Central memory CD8-positive, alpha-beta T cell (primary cell): ENCODE measurements around the gene ZMAT1.

Experiments used
- ATAC-seq: fragments of 150-1000 bp; cut with Tn5 transposase; replicated peaks from 2 replicates; pipeline ENCODE4 v1.10.0; 2022; ENCODE audit warnings: mild to moderate bottlenecking, moderate FRiP score, moderate number of reproducible peaks; ENCODE audit not compliant: poor library complexity, severe bottlenecking; ENCODE audit errors: extremely low read depth
- DNase-seq, 2 donors: peaks; one replicate each; pipeline ENCODE4 v3.0.0; 2021; ENCODE audit warnings: low spot score in 2 of 2
- H3K27ac Mint-ChIP-seq: one replicate; pipeline ENCODE4 v1.8.0; 2022; ENCODE audit warnings: low read depth, mild to moderate bottlenecking, moderate library complexity, mixed read lengths
- H3K27me3 Mint-ChIP-seq: one replicate; pipeline ENCODE4 v1.8.0; 2022; ENCODE audit warnings: mixed read lengths
- H3K36me3 Mint-ChIP-seq: one replicate; pipeline ENCODE4 v1.8.0; 2022; ENCODE audit warnings: mild to moderate bottlenecking, moderate library complexity, mixed read lengths; ENCODE audit not compliant: insufficient read depth
- H3K4me1 Mint-ChIP-seq: one replicate; pipeline ENCODE4 v1.8.0; 2022; ENCODE audit warnings: mixed read lengths
- H3K4me3 Mint-ChIP-seq: one replicate; pipeline ENCODE4 v1.8.0; 2022; ENCODE audit warnings: mild to moderate bottlenecking, moderate library complexity, mixed read lengths
- H3K9me3 Mint-ChIP-seq: one replicate; pipeline ENCODE4 v1.8.0; 2022; ENCODE audit warnings: mixed read lengths

Gene ZMAT1

DNA sequence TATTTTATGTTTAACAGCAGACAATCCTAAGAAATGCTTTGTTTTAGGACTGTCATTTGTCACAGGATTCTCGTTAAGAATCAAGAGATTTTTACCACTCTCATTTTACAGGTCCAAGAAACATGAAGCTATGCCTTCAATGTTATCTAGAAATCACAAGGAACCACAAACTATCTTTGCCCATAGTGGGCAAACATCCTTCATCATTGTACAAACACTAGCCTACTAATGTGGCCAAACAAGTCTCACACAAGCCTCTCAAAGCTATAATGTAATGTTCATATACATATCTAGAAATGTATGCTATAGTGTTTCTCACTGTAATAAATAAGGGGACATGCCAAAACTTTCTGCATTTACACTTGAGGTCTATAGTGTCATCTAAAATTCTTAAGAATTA is 26.8 kb downstream of the ZMAT1 start:
- Mint-ChIP-seq H3K36me3 (no peaks in the 10 kb centered on the region), H3K4me1 (no peaks in the 10 kb centered on the region), H3K9me3 (no peaks in the 10 kb centered on the region), H3K4me3 (no peak overlapping the region), H3K27me3 (no peaks in the 10 kb centered on the region), H3K27ac (no peak overlapping the region)
- DNase-seq: no peak
- no peak for ATAC-seq
